GM19463 (cell line): ENCODE measurements around the gene SGK2.

Source experiments
- ATAC-seq: cut with Tn5 transposase; IDR thresholded peaks from one replicate; pipeline ENCODE4 v1.9.1; 2021; ENCODE audit warnings: mild to moderate bottlenecking, moderate library complexity; ENCODE audit not compliant: unreplicated experiment

The SGK2 gene

DNA sequence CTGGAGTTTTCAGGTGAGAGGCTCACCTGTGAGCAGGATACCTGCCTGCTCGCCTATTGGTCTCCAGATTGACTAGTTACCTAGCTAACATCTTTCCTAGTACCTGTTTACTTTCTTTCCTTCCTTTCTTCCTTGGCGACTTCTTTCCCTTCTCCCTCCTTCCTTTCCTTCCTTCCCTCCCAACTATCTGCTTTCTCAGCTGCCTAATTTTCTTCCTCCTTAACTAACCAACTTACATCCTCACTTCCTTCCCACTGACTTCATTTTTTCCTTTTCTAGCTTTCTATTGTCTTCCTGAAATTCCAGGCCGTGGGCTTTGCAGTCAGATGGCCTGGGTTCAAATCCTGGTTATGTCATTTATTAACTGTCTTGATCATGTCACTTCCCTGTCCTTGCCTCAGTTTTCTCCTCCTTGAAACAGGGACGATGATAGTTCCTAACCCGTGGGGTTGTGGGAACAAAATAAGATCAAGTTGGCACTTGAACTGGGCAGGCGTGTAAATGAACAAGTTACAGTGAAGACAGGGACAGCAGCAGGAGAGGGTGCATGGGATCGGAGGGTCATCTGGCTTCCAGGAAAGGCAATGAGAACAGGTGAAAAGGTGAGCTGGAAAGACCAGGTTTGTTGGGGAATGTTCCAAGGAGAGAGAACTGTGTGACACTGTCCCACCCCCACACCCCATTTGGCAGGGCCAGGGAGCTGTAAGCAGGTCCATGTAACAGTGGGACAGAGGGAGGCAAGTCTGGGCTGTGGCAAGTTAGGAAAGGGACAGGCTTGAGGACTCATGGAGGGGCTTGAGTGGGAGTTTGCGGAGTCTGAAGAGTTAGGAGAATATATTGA lies 540 bp downstream of the SGK2 start:
- no peak for ATAC-seq

DNA sequence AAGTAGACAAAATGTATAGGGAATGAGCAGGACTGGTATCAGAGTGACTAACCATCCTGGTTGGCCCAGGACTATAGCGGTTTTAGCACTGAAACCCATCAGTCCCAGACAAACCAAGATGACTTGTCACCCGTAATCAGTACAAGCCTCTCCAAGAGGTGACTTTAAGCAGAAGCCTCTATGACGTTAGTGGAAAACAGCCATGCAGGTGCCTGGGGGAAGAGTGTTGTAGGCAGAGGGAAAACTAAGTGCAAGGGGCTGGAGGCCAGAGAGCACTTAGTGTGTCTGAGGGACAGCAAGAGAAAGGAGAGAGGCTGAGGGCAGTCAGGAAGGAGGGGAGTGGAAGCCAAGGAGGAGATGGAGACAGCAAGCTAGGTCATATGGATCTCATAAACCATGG lies 2.1 kb downstream of the SGK2 start:
- ATAC-seq: no peak

DNA sequence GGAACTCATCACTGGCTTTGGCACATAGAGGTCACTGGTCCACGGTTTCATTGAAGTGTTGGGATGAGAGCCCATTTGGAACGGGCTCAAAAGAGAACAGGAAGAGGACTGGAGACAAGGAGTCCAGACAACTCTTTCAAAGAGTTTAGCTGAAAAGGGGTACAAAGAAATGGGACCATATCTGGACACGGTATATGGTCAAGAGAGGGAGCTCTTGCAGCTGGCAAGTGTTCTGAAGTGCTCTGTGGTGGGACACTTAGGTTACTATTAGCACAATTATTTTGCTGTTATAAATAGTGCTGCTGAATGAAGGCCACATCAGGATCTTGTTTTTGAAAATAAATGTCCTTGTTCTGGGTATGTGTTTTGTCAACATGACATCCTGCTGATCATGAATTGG lies 4.6 kb downstream of the SGK2 start:
- no peak for ATAC-seq

DNA sequence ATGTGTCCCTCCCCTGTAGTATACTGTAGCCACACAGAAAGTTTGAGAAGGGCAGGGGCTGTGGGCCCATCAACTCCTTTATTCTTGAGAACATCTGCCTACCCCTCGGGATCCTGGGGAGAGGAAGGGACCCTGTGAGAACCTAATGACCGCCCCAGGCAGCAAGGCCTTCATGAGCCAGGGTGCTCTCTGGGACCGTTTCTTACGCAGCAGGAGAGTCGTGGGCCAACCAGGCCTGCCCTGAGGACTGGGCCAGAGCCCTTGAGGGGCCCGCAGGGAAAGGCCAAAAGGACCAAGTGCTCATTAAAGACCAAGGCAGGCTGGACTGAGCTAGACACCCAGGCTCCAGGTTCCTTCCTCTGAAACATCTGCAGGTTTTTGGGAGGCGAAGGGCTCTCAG lies 5.2 kb downstream of the SGK2 start:
- no peak for ATAC-seq

DNA sequence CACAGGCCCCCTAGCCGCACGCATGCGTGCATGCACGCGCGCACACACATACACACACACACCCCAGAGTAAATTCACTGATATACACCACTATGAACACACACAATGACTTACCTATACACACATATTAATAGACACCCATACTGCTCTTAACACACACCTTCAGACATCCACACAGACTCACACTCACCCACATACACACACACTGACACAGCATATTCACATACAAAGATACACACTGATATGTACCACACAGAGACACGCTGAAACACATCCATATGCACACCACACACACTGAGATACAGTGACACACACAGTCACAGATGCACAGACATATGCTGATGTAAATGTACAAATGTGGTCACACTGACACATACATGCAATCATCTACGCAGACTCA lies 5.6 kb downstream of the SGK2 start:
- ATAC-seq: no peak

DNA sequence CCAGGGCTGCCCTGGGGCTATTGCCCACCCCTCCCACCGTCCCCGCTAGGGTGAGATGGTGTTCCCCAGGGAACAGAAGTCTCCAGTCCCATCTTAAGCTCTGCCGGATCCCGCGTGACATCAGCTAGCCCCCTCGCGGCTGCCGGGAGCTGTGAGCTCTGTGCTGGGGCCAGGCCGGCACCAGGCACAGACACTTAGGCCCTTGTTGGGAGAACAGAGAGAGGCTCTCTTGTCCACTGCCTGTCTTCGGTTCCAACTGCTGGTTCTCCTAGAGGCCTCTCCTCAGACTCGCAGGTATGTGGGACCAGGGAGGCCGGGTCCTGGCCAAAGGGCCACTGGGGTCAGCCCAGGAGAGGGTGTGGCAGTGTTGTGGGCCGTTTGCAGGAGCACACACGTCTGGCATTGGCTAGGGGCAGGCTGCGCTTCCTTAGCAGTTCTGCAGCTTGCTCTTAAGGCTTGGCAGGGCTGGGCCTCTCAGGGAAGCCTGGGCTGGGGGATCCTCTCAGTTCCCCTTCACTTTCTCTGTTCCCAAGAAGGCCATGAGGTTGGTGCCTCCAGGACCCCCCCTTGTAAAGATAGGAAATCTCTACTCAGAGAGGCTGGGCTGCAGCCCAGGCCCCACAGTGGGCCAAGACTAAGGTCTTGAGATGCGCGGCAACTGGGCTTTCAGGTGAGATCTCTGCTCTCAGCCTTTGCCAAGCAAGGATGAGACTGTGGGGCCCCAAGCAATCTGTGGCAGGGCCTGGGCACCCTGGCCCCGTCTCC lies 6.3 kb downstream of the SGK2 start:
- no peak for ATAC-seq

DNA sequence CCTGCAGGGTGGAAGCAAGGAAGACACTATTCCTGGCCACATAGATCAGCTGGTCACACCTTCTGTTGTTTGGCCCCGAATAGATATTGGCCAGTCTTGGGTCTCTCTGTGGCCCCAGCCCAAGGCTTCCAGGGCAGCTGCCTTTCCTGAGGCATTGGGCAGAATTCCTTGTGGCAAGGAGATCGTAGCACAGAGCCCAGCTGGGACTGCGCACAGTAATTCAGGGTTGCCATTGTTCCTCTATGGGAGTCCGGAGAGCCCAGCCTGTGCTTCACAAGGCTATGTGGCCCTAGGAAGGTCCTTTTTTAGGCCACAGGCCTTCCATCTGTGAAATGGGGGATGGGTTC lies 6.9 kb downstream of the SGK2 start:
- no peak for ATAC-seq

DNA sequence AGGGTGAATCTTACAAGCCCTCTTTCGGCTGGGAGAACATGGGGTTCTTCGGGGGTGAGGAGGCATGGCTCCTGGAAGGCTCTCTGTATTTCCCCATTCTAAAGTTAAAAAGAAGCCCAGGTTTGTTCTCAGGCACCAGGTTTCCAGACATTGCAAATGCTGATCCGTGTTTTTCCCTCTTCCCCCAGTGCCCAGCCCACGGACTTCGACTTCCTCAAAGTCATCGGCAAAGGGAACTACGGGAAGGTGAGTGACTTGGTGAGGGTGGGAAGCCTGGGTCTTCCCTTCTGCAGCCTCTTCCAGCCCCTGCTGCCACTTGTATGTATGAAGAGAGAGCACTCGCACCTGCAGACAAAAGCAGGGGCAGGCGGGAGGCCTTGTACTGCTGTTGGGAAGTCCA lies 8.7 kb downstream of the SGK2 start:
- no peak for ATAC-seq

DNA sequence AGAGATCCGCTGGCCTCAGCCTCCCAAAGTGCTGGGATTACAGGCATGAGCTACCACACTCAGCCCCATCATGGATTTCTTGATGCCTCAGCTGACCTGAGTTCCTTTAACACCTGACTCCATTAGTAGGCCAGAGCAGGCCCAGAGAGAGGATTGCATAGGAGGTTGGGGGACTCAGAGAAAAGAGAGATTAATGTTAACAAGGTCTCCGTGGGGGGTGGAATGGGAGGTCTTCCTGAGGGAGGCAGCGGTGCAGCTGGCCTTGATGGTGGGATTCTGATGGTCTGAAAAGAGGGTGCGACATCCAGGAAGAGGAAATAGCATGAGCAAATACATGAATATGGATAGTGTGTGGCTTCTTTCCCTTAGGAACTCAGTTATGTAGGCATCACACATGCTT lies 9.9 kb downstream of the SGK2 start:
- ATAC-seq: no peak

DNA sequence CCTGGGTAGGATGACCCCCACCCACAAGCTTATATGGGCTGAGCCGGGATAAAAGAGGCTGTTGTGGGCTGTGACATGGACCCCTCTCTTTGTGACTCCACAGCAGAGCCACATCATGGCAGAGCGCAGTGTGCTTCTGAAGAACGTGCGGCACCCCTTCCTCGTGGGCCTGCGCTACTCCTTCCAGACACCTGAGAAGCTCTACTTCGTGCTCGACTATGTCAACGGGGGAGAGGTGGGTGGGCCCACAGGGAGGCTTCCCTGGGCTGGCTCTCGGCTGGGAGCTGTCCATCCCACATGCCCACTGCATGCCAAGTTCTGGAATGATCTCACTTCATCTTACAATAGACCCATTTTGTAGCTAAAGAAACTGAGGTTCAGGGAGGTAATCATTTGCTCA lies 10.5 kb downstream of the SGK2 start:
- no peak for ATAC-seq

DNA sequence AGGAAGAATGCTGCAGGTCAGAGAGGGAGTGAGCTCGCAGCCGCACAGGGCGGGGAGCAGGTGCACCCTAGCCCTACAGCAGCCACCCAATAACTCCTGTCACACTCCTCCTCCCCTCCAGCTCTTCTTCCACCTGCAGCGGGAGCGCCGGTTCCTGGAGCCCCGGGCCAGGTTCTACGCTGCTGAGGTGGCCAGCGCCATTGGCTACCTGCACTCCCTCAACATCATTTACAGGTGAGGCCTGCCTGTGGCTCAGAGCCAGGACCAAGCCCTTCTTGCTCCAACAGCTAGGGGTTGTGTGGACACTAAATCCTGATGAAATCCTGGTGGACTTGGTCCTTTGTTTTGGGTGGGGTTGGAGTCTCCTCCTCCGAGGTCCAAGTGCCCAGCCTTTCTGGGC lies 11.7 kb downstream of the SGK2 start:
- no peak for ATAC-seq

DNA sequence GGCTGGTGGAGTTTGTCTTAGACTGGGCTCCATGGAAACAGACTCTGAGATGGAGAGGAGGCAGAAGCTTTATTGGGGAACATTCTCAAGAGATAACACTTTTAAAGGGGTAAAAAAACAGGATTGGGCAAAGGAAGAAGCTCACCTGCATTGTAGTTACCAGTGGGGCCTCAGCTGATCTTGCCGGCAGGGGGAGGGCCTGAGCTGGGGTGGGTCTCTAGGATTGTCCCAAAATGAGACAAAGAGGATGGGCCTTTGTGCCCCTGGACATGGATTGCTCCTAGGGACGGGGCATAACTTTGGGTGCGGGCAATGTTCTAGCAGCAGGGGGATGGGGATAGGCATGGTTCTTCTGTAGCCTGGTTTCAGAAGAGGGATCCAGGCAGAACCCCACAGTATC lies 12.5 kb downstream of the SGK2 start:
- no peak for ATAC-seq

DNA sequence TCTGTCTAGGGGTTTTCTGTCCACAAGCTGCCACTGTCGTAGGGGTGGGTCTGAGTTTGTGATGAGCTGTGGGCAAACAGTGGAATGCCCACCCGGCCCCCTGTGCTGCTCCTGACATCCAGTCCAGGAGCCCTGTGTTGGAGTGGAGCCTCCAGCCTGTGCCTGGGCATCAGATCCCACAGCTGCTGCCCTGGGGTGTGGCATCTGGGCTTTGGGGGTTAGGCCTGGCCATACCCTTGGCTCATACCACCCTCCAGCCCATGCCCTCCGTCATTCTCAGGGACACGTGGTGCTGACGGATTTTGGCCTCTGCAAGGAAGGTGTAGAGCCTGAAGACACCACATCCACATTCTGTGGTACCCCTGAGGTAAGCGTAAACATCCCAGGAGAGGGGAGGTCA lies 12.9 kb downstream of the SGK2 start:
- no peak for ATAC-seq

DNA sequence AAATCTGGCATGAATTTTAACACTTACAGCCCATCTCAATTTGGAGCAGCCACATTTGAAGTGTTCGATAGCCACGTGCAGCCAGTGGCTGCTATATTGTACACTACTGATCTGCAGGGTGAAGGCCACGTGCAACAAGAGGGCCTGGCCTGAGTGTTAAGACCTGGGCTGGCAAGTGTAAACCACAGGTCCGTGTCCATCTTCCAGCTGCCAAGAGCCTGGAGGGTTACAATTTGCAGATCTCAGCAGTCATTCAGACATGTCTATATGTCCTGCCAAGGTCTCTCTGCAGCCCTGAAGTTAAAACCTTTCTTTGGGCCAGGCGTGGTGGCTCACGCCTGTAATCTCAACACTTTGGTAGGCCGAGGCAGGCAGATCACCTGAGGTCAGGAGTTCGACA lies 14.1 kb downstream of the SGK2 start:
- ATAC-seq: no peak

DNA sequence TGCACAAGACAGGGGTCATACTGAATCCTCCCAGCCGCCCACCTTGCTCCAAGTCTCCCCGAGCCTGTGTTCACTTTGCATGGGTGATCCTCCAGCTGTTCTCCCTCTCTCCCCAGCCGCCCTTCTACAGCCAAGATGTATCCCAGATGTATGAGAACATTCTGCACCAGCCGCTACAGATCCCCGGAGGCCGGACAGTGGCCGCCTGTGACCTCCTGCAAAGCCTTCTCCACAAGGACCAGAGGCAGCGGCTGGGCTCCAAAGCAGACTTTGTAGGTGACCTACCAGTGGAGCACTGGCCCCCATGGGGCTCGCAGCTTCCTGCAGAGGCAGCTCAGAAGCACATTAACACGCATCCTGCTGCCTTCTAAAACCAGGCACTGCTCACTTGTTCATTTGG lies 17.3 kb downstream of the SGK2 start:
- no peak for ATAC-seq

DNA sequence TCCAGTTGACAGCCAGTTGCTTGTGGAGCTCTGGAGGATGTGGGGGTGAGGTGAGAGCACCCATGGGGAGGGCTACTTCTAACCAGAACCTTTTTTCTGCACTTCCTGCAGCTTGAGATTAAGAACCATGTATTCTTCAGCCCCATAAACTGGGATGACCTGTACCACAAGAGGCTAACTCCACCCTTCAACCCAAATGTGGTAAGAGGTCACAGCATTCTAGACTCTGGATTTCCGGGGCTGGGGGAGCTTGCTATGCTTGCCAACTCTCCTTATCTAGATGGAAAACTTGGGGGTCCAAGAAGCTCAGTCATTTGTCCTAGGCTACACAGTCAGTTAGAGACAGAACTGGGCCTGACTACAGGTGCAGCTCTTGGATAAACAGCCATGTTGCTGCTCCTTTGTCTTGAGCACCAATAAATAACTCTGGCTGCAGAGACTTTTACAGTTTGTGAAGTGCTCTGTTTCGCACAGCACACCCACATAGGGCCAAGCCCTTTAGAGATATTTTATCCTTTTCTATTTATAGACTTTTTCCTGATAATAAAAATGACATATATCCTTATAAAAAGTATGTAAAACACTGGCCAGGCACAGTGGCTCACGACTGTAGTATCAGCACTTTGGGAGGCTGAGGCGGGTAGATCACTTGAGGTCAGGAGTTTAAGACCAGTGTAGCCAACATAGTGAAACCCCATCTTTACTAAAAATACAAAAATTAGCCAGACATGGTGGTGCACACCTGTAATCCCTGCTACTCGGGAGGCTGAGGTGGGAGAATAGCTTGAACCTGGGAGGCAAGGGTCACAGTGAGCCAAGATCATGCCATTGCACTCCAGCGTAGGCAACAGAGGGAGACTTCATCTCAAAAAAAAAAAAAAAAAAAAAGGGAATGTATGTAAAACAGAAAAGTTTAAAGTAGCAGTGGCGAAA lies 21.3 kb downstream of the SGK2 start:
- ATAC-seq: no peak

DNA sequence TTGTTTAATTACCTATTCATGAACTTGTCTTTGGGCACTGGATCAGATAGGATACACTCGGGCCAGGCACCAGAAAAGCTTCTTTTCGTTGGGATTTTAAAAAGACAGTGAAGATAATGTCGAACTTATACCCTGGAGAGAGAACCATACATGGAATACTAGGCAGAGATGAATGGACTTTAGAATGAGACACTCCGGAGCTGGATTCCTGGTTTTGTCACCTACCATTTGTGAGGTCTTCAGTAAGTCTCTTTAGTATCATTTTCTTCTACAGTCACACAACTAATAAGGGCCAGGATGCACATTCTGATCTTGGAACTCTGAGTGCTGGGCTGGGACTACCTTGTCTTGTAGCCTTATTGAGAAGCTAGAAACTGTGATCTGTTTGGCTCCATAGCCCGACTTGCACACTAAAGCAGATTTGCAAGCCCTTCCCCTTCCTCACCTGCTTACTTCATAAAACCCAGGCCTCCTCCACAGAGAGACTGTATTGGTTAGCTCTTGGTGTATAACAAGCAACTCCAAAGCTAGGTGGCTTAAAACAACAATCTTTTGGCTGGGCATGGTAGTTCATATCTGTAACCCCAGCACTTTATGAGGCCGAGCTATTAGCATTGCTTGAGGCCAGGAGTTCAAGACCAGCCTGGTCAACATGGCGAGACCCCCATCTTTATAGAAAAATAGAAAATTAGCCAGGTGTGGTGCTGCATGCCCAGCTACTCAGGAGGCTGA lies 24.5 kb downstream of the SGK2 start:
- ATAC-seq: no peak

DNA sequence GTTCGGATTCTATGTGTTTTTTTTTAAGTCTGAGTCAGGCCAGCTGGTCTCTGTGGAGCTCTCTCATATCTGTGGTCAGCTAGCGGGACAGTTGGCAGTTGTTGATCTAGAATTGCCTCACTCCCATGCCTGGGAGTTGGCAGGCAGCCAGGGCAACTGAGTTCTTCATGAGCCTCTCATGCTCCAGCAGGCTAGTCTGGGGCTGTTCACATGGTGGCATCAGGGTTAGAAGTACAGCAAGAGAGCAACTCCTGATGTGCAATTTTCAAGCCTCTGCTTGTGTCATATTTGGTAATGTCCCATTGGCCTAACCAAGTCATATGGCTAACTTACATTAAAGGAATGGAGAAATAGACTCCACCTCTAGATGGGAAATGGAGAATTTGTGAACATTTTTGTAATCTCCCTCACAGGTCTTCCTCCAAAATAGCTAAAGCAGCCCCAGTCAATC lies 25.2 kb downstream of the SGK2 start:
- ATAC-seq: no peak

DNA sequence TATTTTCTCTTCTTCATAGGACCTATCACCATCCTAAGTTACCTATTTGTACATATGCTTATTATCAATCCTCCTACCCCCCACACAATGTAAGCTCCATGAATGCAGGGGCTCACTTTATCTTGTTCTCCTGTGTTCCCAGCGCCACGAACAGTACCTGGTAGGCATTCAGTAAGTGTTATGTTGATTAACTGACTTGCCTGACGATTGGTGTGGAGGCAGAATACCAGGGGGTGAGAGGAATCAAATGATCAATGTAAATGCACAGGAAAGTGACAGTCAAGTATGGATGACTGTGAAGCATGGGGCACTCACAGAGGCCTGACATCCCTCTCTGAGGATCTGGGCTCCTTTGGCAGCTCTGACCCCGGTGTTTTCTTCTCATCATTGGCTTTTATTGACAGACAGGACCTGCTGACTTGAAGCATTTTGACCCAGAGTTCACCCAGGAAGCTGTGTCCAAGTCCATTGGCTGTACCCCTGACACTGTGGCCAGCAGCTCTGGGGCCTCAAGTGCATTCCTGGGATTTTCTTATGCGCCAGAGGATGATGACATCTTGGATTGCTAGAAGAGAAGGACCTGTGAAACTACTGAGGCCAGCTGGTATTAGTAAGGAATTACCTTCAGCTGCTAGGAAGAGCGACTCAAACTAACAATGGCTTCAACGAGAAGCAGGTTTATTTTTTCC lies 25.8 kb downstream of the SGK2 start:
- no peak for ATAC-seq

DNA sequence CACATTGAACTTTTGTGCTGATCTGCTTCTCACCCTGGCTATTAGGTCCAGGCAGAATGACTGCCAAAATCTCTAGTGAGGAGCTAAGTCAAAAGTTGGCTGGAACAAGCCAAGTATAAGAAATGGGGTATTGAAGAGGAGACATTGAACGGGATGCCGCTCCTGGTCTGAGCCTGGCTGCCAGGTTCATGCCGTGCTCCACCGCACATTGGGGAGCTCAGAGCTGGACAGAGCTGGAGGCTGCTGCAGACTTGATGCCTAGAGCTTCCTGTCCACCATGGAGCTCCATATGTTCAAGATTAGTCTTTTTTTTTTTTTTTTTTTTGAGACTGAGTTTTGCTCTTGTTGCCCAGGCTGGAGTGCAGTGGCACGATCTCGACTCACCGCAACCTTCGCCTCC lies 27.8 kb downstream of the SGK2 start:
- no peak for ATAC-seq
